PC-3 (cell line): ENCODE data around the gene LAG3.

ENCODE experiments used
- EZH2 ChIP-seq: fragments of 300-600 bp; sonication (generic); IDR thresholded peaks from one replicate; pipeline ENCODE4 v1.6.1; 2017; ENCODE audit warnings: antibody characterized with exemption, mild to moderate bottlenecking, low read length; ENCODE audit not compliant: unreplicated experiment
- EZH2phosphoT487 ChIP-seq: fragments of 300-600 bp; sonication (generic); IDR thresholded peaks from 2 replicates; pipeline ENCODE4 v1.6.1; 2018; ENCODE audit warnings: mild to moderate bottlenecking, antibody characterized with exemption, low read length, borderline replicate concordance
- TF ChIP-seq, protein P1 (sequence below): fragments of 300-600 bp; sonication (generic); conservative IDR thresholded peaks from 2 replicates; pipeline ENCODE4 v1.5.1; 2017; ENCODE audit warnings: antibody characterized with exemption, low read depth, mild to moderate bottlenecking, low read length

DNA sequence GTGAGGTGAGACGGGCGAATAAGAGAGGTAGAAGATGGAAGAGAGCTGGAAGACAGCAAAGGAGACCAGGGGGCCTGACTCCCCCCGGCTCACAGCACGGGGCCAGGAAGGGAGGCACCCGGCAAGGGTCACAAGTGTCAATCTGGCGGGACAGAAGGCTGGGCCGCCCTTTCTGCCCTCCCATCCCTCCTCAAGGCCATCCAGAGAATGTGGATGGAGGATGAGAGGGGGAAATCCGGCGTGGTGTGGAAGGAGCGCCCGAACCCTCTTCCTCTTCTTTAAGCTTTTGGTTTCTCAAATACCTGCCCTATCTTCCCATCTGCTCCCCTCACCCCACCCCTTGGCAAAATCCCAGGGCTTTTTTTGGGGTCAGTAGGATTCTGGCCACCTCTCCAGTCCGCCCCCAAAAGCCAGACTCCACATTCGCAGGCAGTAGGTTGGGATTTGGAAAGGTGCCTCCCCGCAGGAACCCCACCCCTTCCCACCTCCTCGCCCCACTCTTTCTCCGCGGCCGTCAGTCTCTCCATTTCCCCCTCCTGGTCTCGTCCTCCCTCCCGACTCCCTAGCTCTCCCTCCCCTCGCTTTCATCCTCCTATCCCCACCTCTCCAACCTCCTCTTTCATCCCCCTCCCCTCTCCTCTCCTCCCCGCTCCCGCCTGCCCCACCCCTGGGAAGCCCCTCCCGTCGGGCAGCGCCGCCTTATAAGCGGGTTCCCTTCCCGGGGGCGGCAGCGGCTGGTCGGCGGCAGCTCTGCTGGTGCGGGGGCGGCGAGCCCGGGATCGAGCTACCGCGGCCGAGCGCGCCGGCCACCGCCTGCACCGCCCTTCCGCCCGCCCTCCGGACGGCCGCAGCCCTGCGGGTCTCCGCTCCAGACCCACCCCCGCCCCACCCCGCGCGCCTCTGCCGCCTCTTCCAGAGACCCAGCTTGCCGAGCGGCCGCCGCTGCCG lies 6.4 kb upstream of the LAG3 start, which contains the start of gene PTMS:
- TF ChIP-seq EZH2 (no peak), EZH2phosphoT487 (no peak)
- TF ChIP-seq, protein P1, sequence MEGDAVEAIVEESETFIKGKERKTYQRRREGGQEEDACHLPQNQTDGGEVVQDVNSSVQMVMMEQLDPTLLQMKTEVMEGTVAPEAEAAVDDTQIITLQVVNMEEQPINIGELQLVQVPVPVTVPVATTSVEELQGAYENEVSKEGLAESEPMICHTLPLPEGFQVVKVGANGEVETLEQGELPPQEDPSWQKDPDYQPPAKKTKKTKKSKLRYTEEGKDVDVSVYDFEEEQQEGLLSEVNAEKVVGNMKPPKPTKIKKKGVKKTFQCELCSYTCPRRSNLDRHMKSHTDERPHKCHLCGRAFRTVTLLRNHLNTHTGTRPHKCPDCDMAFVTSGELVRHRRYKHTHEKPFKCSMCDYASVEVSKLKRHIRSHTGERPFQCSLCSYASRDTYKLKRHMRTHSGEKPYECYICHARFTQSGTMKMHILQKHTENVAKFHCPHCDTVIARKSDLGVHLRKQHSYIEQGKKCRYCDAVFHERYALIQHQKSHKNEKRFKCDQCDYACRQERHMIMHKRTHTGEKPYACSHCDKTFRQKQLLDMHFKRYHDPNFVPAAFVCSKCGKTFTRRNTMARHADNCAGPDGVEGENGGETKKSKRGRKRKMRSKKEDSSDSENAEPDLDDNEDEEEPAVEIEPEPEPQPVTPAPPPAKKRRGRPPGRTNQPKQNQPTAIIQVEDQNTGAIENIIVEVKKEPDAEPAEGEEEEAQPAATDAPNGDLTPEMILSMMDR: no peak
